ENCODE data around the gene KRTAP12-4. TPM values are rescaled to one million over a fixed set of nuclear protein-coding genes. Genes with fewer than 3 reads are reported as not detected.
A peak's percentile ranks its signal among the peaks of the same experiment; 100 is the strongest.
"Not testable (repeated sequence)": the region's sequence is repeated elsewhere in the genome, so short reads cannot be mapped to it uniquely, and the experiment has no call there.

Gene KRTAP12-4
- total and polyA plus RNA-seq, 2 donors from 2014 or later = not detected

DNA sequence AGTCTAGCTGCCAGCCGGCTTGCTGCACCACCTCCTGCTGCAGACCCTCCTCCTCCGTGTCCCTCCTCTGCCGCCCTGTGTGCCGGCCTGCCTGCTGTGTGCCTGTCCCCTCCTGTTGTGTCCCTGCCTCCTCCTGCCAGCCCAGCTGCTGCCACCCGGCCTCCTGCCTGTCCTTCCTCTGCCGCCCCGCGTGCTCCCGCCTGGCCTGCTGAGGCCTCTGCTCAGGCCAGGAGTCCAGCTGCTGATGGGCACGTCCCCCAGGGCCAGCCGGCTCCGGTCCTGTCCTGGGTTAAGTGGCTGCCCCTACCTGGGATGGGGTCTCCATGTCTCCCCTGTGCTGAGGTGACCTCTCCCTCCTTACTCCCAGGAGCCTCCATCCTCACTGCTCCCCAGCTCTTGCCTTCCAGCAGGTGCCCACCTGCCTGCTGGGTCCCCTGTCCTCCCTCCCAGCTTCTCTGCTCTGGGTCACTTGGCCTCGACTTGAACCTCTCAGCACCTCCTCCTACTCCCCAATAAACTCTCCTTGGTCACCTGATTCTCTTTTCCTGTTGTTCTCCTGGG, 41.7 kb downstream of the KRTAP12-4 start:
- H3K36me3 ChIP-seq (ENCODE audit: control insufficient read depth in 2 of 3, insufficient read depth in 3 of 3, low read length in 3 of 3) = no peaks in the 10 kb centered on the region
- H3K27me3 ChIP-seq (ENCODE audit: control insufficient read depth, insufficient read depth, low read length) = no peaks in the 10 kb centered on the region
- DNase-seq (peak in 1 of 5 donors; percentile 71), FAIRE-seq (no peak)
- no peak overlapping the region for H3K9ac ChIP-seq (ENCODE audit: low read length in 3 of 3)
- H3K4me3 ChIP-seq (ENCODE audit: low read length in 3 of 3) = no peak overlapping the region
- H3K27ac ChIP-seq (ENCODE audit: low read depth in 2 of 2, low read length in 2 of 2) = no peak overlapping the region
- intact Hi-C loops (cut with DNase I) = no loop called here
- H3K4me1 ChIP-seq (ENCODE audit: control insufficient read depth in 2 of 3, insufficient read depth in 2 of 3, low read depth in 1 of 3, low read length in 3 of 3) = no peaks in the 10 kb centered on the region
- TF ChIP-seq CTCF (IDR thresholded peaks at IDR 0.05; ENCODE audit: borderline replicate concordance, extremely low read depth, insufficient read depth) = no peak
- peaks cover 0 to 5% (median 0%) of the 10 kb centered on the region in 3 donors for H3K9me3 ChIP-seq (ENCODE audit: control insufficient read depth in 2 of 3, insufficient read depth in 1 of 3, low read length in 3 of 3)

- no peaks in the 10 kb centered on the region for H3K4me1 ChIP-seq (ENCODE audit: control insufficient read depth in 2 of 3, insufficient read depth in 2 of 3, low read depth in 1 of 3, low read length in 3 of 3)
- H3K9me3 ChIP-seq (ENCODE audit: control insufficient read depth in 2 of 3, insufficient read depth in 1 of 3, low read length in 3 of 3) = peaks cover 0 to 5% (median 0%) of the 10 kb centered on the region in 3 donors
- FAIRE-seq = no peak
- H3K36me3 ChIP-seq (ENCODE audit: control insufficient read depth in 2 of 3, insufficient read depth in 3 of 3, low read length in 3 of 3) = no peaks in the 10 kb centered on the region
- H3K4me3 ChIP-seq (ENCODE audit: low read length in 3 of 3) = no peak within 1 kb of the TSS
- no peak for TF ChIP-seq CTCF (IDR thresholded peaks at IDR 0.05; ENCODE audit: borderline replicate concordance, extremely low read depth, insufficient read depth)
- no peak within 1 kb of the TSS for H3K27ac ChIP-seq (ENCODE audit: low read depth in 2 of 2, low read length in 2 of 2)
- no peak within 1 kb of the TSS for H3K9ac ChIP-seq (ENCODE audit: low read length in 3 of 3)
- intact Hi-C loops (cut with DNase I) = no loop called here
- DNase-seq = peak in 1 of 5 donors; percentile 59
- H3K27me3 ChIP-seq (ENCODE audit: control insufficient read depth, insufficient read depth, low read length) = no peaks in the 10 kb centered on the region
Observed at GRCh38 chr21:44612029-44612486, 42.4 kb downstream of the KRTAP12-4 start, which contains the start of gene KRTAP10-8. Gene KRTAP10-8, plus strand, starts transcription at chr21:44612079. Its CDS starts 22 bp downstream, at chr21:44612101.

GRCh38 chr21:44611551-44611950, 42.9 kb downstream of the KRTAP12-4 start:
- intact Hi-C loops (cut with DNase I) = no loop called here
- FAIRE-seq = no peak
- H3K27me3 ChIP-seq (ENCODE audit: control insufficient read depth, insufficient read depth, low read length) = no peaks in the 10 kb centered on the region
- peaks cover 0 to 5% (median 0%) of the 10 kb centered on the region in 3 donors for H3K9me3 ChIP-seq (ENCODE audit: control insufficient read depth in 2 of 3, insufficient read depth in 1 of 3, low read length in 3 of 3)
- no peak overlapping the region for H3K27ac ChIP-seq (ENCODE audit: low read depth in 2 of 2, low read length in 2 of 2)
- H3K4me1 ChIP-seq (ENCODE audit: control insufficient read depth in 2 of 3, insufficient read depth in 2 of 3, low read depth in 1 of 3, low read length in 3 of 3) = no peaks in the 10 kb centered on the region
- H3K9ac ChIP-seq (ENCODE audit: low read length in 3 of 3) = no peak overlapping the region
- no peak for DNase-seq
- no peaks in the 10 kb centered on the region for H3K36me3 ChIP-seq (ENCODE audit: control insufficient read depth in 2 of 3, insufficient read depth in 3 of 3, low read length in 3 of 3)
- H3K4me3 ChIP-seq (ENCODE audit: low read length in 3 of 3) = no peak overlapping the region
- no peak for TF ChIP-seq CTCF (IDR thresholded peaks at IDR 0.05; ENCODE audit: borderline replicate concordance, extremely low read depth, insufficient read depth)

- H3K27ac ChIP-seq (ENCODE audit: low read depth in 2 of 2, low read length in 2 of 2); H3K27me3 ChIP-seq (ENCODE audit: control insufficient read depth, insufficient read depth, low read length); intact Hi-C loops (cut with DNase I); FAIRE-seq; DNase-seq; H3K9ac ChIP-seq (ENCODE audit: low read length in 3 of 3); H3K36me3 ChIP-seq (ENCODE audit: control insufficient read depth in 2 of 3, insufficient read depth in 3 of 3, low read length in 3 of 3); H3K4me3 ChIP-seq (ENCODE audit: low read length in 3 of 3); H3K4me1 ChIP-seq (ENCODE audit: control insufficient read depth in 2 of 3, insufficient read depth in 2 of 3, low read depth in 1 of 3, low read length in 3 of 3); H3K9me3 ChIP-seq (ENCODE audit: control insufficient read depth in 2 of 3, insufficient read depth in 1 of 3, low read length in 3 of 3): not testable (repeated sequence)
Observed at GRCh38 chr21:44610157-44610843, 44.2 kb downstream of the KRTAP12-4 start.

Data from kidney (tissue), 14 donors.